ENCODE measurements around the gene IFT74.
A peak's percentile ranks its signal among the peaks of the same experiment; 100 is the strongest.

The IFT74 gene

GRCh38 chr9:27003426-27004077 lies 47.3 kb downstream of the IFT74 start:
- TF ChIP-seq CTCF (IDR thresholded peaks at IDR 0.05; ENCODE audit: low read depth, low read length, missing control alignments) = no peak
- H3K4me3 ChIP-seq (replicated peaks; ENCODE audit: low read depth, low read length) = no peak overlapping the region
- DNase-seq (ENCODE audit: extremely low read depth, low read depth) = no peak

DNA sequence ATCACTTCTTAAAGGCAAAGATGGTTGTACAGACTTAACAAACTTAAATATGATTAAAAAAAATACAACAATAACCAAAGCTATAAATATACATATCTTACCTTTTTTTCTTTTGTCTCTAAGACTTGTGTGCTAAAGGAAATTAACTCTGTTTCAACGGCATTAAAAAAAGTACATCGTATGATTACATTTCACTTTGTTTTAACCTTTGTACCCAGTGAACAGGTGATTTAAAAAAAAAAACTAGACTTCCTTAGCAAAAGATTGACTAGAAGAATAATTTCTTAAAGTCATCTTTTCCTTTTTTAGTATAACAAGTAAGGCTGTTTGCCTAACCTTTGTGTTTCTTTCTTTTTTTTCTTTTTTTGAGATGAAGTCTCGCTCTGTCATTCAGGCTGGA lies 49.3 kb downstream of the IFT74 start, which contains the start of gene LRRC19:
Gene LRRC19 (minus strand): TSS at position 182 of the 400 bp plus-strand sequence. CDS start 5,978 bp downstream, outside the sequence.
- no peak for TF ChIP-seq CTCF (IDR thresholded peaks at IDR 0.05; ENCODE audit: low read depth, low read length, missing control alignments)
- no peak for DNase-seq (ENCODE audit: extremely low read depth, low read depth)

GRCh38 chr9:27019589-27019988 lies 63.4 kb downstream of the IFT74 start:
- TF ChIP-seq CTCF (IDR thresholded peaks at IDR 0.05; ENCODE audit: low read depth, low read length, missing control alignments) = no peak
- no peak for DNase-seq (ENCODE audit: extremely low read depth, low read depth)
- no peak overlapping the region for H3K4me3 ChIP-seq (replicated peaks; ENCODE audit: low read depth, low read length)

More for the DNA sequence above, 49.3 kb downstream of the IFT74 start, which contains the start of gene LRRC19:
- no peak within 1 kb of the TSS for H3K4me3 ChIP-seq (replicated peaks; ENCODE audit: low read depth, low read length)

DNA sequence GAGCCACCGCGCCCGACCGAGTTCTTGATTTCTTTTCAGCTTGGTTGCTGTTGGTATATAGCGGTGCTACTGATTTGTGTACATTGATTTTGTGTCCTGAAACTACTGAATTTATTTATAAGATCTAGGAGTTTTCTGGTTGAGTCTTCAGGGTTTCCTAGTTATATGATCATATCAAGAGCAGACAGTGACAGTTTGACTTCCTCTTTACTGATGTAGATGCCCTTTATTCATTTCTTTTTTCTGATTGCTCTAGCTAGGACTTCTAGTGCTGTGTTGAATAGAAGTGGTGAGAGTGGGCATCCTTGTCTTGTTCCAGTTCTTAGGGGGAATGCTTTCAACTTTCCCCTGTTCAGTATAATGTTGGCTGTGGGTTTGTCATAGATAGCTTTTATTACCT lies 66.7 kb downstream of the IFT74 start:
- DNase-seq (ENCODE audit: extremely low read depth, low read depth) = no peak
- H3K4me3 ChIP-seq (replicated peaks; ENCODE audit: low read depth, low read length) = no peak overlapping the region
- no peak for TF ChIP-seq CTCF (IDR thresholded peaks at IDR 0.05; ENCODE audit: low read depth, low read length, missing control alignments)

- H3K4me3 ChIP-seq (replicated peaks; ENCODE audit: low read depth, low read length) = no peak overlapping the region
- no peak for TF ChIP-seq CTCF (IDR thresholded peaks at IDR 0.05; ENCODE audit: low read depth, low read length, missing control alignments)
- no peak for DNase-seq (ENCODE audit: extremely low read depth, low read depth)
Measured at GRCh38 chr9:27029186-27029585, 73.0 kb downstream of the IFT74 start.

GRCh38 chr9:27033815-27034403 lies 77.7 kb downstream of the IFT74 start:
- no peak overlapping the region for H3K4me3 ChIP-seq (replicated peaks; ENCODE audit: low read depth, low read length)
- DNase-seq (ENCODE audit: extremely low read depth, low read depth) = peak; percentile 15
- peak; percentile 66 for TF ChIP-seq CTCF (IDR thresholded peaks at IDR 0.05; ENCODE audit: low read depth, low read length, missing control alignments)
